OCI-LY3 (cell line): Measurements from ENCODE around the gene CPA3.

Experiments
- CTCF ChIP-seq: fragments of 200-600, 300-600 bp; sonication (generic); IDR thresholded peaks from 2 replicates; pipeline ENCODE4 v1.5.1; 2014; ENCODE audit warnings: antibody characterized with exemption, low read length, low read depth
- EZH2phosphoT487 ChIP-seq: fragments of 200-600 bp; shearing (Covaris generic); IDR thresholded peaks from 2 replicates; pipeline ENCODE4 v1.6.1; 2018; ENCODE audit warnings: antibody characterized with exemption, mixed run types, low read depth

GRCh38 chr3:148922467-148922866 is 57.4 kb downstream of the CPA3 start:
- no peak for TF ChIP-seq CTCF
- no peak for TF ChIP-seq EZH2phosphoT487
